Measurements from ENCODE around the gene BMPER.

Gene BMPER

DNA sequence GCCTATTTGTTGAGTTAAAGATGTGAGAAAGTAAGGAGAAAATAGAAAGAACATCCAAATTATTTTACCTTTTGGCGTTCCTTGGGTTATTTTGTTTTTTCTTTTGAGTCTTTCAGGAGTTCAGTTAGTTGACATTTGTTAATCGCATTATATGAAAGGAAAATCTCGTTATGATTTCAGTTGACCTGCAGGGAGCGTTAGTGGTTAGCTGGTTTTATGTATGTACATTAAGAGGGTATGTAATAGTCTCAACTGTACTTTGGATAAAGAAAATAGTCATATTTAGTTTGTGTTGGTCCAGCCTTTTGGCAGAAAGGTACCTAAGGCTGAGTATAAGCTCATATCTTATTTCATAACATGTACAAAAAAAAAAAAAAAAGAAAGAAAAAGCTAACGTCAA lies 4.0 kb downstream of the BMPER start:
- TF ChIP-seq TAF1 (IDR thresholded peaks at IDR 0.05; ENCODE audit: borderline replicate concordance, low read depth, low read length) (no peak), POLR2A (IDR thresholded peaks at IDR 0.05; ENCODE audit: low read depth, low read length) (no peak), POLR2AphosphoS5 (IDR thresholded peaks at IDR 0.05; ENCODE audit: low read depth, low read length) (no peak)

DNA sequence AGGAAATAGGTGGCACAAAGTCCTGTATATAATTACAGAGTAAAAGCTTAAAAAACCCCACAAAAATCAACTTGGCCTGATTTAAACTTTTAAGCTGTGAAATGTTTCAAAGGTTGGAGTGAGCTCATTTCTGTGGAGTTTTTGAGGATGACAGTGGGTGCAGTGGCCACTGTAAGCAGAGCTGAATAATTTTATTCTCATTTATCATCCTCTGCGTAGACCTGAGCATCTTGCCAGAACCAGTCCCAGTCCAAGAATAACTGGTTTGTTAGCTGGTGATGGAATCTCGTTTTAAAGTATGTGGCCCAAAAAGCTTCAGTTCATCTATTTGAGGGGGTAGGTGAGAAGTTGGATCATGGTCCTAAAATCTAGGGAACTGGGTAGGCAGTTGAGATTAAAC lies 4.4 kb downstream of the BMPER start:
- no peak for TF ChIP-seq POLR2A (IDR thresholded peaks at IDR 0.05; ENCODE audit: low read depth, low read length)
- no peak for TF ChIP-seq POLR2AphosphoS5 (IDR thresholded peaks at IDR 0.05; ENCODE audit: low read depth, low read length)
- TF ChIP-seq TAF1 (IDR thresholded peaks at IDR 0.05; ENCODE audit: borderline replicate concordance, low read depth, low read length): no peak
- FAIRE-seq: no peak
- no peak for DNase-seq (ENCODE audit: insufficient read length)

More for the DNA sequence above, 4.0 kb downstream of the BMPER start:
- FAIRE-seq (no peak), DNase-seq (ENCODE audit: insufficient read length) (no peak)

DNA sequence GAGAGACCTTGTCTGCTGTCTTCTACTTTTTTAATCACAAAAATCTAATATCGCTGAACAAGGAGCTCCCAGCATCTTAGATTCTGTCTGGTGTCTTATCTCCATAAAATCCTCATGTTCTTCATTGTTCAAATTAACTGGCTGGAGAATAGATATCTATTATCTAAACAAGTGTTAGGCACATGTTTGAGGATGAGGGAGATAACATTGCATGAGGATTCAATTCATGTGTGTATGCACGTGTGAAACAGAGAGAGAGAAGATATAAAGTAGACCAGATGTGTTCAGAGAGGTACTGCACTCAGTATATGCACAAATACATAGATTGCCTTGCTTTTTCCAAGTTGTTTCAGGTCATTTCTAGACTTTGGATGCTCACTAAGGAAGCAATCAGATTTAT lies 5.4 kb downstream of the BMPER start:
- FAIRE-seq: no peak
- DNase-seq (ENCODE audit: insufficient read length): no peak
- TF ChIP-seq POLR2AphosphoS5 (IDR thresholded peaks at IDR 0.05; ENCODE audit: low read depth, low read length): no peak
- no peak for TF ChIP-seq POLR2A (IDR thresholded peaks at IDR 0.05; ENCODE audit: low read depth, low read length)
- TF ChIP-seq TAF1 (IDR thresholded peaks at IDR 0.05; ENCODE audit: borderline replicate concordance, low read depth, low read length): no peak

DNA sequence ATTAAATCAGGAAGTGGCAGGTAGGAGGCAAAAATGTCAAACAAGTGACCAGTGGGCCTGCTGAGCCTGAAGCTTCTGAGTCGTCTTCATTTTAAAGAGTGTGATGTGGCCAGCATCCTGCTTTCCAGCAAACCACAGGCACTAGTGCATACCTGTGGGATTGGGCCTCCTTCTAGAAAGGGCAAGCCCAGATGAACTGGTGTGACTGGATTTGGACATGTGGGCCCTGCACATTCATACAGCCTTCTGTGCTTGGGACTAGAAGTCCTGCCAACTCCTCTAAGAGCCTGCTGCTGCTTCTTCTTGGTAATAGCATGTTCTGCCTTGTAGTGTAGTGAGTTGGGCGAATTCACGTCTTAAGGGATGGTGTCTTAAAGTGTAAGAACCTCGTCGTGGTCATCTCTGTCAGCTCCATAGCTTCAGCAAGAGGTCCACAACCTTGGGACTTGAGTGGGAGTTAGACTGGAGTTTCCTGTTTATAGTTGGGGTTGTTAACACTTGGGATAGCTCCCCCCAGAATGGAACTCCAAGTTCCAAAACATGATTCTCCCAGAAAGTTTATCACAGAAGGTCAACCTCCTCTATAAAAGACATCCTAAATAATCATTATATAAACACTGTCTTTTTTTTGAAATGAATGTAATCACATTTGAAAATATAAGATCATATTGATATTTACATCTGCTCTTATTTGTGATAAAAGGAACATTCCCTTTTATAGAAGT lies 11.2 kb downstream of the BMPER start:
- FAIRE-seq (no peak), DNase-seq (ENCODE audit: insufficient read length) (no peak)
- no peak for TF ChIP-seq TAF1 (IDR thresholded peaks at IDR 0.05; ENCODE audit: borderline replicate concordance, low read depth, low read length)
- TF ChIP-seq POLR2AphosphoS5 (IDR thresholded peaks at IDR 0.05; ENCODE audit: low read depth, low read length): no peak
- TF ChIP-seq POLR2A (IDR thresholded peaks at IDR 0.05; ENCODE audit: low read depth, low read length): no peak

DNA sequence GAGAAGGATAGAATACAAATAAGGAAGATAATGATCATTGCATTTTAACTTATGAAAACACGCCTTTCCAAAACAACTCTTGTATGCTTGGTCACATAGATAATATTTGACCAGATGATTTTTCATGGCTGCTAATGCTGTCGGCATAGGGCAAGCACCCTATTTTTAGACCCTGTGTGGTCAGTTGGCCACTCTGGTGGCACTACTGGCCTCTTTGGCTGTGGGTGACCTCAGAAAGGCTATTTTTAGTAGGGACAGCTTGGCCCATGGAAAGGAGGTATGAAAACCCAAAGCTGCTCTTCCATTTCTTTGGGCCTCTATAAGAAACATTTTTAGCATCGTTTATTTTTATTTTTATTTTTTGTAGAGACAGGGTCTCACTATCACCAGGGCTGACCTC lies 12.3 kb downstream of the BMPER start:
- TF ChIP-seq POLR2AphosphoS5 (IDR thresholded peaks at IDR 0.05; ENCODE audit: low read depth, low read length): no peak
- TF ChIP-seq POLR2A (IDR thresholded peaks at IDR 0.05; ENCODE audit: low read depth, low read length): no peak
- TF ChIP-seq TAF1 (IDR thresholded peaks at IDR 0.05; ENCODE audit: borderline replicate concordance, low read depth, low read length): no peak
- DNase-seq (ENCODE audit: insufficient read length): no peak
- no peak for FAIRE-seq

DNA sequence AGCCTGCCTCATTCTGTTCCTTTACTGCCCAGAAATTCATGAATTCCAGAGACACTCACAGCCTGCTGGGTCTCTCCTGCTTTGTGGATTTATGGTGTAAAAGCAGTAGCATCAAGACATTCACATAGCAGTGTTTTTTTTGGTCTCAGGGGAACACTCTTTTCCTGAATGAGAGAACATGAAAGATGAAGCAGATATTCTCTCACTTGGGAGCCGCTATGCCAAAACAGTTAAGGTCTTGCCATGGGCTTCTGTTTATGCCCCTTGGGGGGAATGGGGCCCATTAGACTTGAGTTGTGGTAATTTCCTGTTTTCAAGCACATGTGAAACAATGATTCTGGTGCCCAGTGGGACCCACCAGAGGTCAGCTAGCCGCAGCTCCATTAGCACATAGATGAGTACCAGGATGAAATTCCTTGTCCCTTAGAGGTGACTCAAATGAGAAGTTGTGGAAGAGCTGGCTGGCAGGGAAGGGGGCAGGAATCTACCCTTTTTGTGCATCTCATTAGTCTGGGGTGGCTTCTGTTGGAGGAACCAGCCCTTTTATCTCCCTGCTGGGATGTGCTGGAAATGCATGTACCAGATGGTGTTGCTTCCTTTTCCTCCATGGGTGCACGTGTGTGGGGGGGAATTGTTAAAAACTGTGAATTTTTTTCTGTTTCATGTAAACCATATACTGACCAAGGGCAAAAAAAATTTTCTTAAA lies 13.3 kb downstream of the BMPER start:
- FAIRE-seq: no peak
- TF ChIP-seq TAF1 (IDR thresholded peaks at IDR 0.05; ENCODE audit: borderline replicate concordance, low read depth, low read length) (no peak), POLR2AphosphoS5 (IDR thresholded peaks at IDR 0.05; ENCODE audit: low read depth, low read length) (no peak), POLR2A (IDR thresholded peaks at IDR 0.05; ENCODE audit: low read depth, low read length) (no peak)
- DNase-seq (ENCODE audit: insufficient read length): no peak

DNA sequence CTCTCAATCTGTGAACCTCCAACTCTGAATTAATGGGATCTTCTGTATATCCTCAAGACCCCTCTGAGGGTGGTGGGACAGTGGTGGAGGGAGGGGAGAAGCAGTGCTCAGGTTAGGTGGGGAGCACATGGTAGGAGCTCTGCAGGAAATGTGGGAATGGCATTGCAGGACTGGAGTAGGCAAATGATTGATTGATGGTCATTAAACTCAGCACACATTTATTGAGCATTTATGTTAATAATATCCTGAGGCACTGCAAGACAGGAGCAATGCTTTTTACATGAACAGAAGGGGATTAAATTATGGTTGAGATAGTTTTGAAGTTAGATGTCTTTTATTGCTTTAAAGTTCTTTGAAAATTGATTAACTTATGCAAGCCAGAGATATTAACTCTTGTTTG lies 14.1 kb downstream of the BMPER start:
- TF ChIP-seq POLR2AphosphoS5 (IDR thresholded peaks at IDR 0.05; ENCODE audit: low read depth, low read length) (no peak), POLR2A (IDR thresholded peaks at IDR 0.05; ENCODE audit: low read depth, low read length) (no peak), TAF1 (IDR thresholded peaks at IDR 0.05; ENCODE audit: borderline replicate concordance, low read depth, low read length) (no peak)
- no peak for FAIRE-seq
- no peak for DNase-seq (ENCODE audit: insufficient read length)

DNA sequence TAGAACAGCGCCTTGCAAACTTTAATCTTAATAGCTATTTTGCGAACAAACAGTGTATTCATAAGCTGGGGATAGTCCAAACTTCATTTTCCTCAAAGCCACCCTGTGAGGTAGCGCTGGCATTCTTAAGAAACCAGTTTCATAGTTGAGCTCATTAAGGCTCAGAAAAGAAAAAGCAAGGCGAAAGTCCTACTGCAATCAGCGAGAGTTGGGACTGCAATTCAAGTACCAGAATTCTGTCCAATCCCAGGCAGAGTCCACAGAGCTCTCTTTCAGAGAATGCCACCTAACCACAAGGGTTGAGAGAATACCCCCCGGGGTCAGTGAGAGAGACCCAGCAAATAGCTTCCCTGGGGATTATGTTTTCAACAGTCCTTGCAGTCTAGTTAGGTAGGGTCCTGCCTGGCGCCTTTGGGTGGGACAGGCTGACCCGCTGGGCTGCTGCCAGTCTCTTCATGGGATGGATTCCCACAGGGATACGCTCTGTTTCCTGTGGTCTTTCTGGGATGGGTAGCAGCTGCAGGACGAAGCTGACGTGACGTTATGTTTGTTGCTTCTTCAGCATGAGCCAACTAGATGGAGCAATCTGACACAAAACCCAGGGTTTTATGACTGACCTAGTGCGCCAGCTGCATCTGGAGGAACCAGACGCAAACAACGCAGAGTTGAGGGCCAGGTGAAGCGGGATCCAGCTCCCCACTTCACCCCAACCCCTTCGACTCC lies 16.0 kb downstream of the BMPER start:
- no peak for TF ChIP-seq POLR2AphosphoS5 (IDR thresholded peaks at IDR 0.05; ENCODE audit: low read depth, low read length)
- TF ChIP-seq POLR2A (IDR thresholded peaks at IDR 0.05; ENCODE audit: low read depth, low read length): no peak
- no peak for TF ChIP-seq TAF1 (IDR thresholded peaks at IDR 0.05; ENCODE audit: borderline replicate concordance, low read depth, low read length)
- DNase-seq (ENCODE audit: insufficient read length) (no peak), FAIRE-seq (no peak)

DNA sequence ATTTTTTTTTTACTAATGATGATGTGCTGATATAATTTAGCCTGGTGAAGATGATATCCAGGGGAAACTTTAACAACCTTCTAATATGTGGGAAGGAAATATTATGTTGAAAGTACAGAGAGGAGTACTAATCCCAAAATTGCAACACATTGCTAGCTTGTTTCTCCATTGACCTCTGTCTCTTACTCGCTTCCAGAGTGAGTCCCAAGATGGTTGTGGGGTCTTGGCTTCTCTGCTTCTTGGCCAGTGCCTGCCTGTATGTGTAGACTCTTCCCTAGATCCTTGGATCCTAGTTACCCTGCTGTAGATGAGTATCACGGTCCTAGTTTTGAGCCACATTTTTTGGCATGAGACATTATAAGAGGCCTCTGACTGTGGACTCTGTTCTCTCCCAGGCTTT lies 17.5 kb downstream of the BMPER start:
- no peak for DNase-seq (ENCODE audit: insufficient read length)
- no peak for FAIRE-seq
- TF ChIP-seq POLR2A (IDR thresholded peaks at IDR 0.05; ENCODE audit: low read depth, low read length): no peak
- no peak for TF ChIP-seq POLR2AphosphoS5 (IDR thresholded peaks at IDR 0.05; ENCODE audit: low read depth, low read length)
- no peak for TF ChIP-seq TAF1 (IDR thresholded peaks at IDR 0.05; ENCODE audit: borderline replicate concordance, low read depth, low read length)

DNA sequence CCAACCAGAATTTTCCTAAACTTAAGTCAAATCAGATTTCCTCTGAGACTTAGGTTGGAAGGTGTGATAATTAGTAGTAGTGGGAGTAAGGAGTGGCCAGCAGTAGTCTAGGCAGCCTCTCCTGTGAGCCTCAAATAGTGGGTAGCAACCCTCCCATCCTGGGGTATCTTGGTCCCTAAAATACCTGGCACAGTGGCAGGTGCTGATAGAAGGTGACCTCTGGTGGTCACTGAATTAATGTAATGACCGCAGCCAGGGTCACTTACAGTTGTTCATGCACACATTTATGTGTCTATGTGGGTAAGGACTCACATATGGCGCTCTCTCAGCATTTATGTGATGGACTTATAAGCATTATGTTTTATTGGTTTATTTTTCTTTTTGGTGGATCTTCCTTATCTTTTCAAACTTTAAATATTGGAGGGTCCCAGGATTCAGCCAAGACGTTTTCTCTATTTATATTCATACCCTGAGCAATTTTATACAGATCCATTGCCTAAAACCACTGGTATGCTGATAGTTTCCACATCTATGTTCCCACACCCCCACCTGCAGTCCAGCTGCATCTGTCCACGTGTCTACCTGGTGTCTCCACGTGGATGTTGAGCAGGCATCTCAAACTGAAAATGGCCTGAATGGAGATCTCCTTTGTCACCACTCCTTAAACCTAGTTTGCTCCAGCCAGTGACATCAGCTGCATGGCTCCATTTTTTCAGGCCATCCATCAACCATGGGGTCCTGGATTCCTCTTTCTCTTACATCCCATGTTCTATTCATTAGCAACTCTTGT lies 18.3 kb downstream of the BMPER start:
- DNase-seq (ENCODE audit: insufficient read length): no peak
- no peak for FAIRE-seq
- TF ChIP-seq TAF1 (IDR thresholded peaks at IDR 0.05; ENCODE audit: borderline replicate concordance, low read depth, low read length) (no peak), POLR2AphosphoS5 (IDR thresholded peaks at IDR 0.05; ENCODE audit: low read depth, low read length) (no peak), POLR2A (IDR thresholded peaks at IDR 0.05; ENCODE audit: low read depth, low read length) (no peak)

DNA sequence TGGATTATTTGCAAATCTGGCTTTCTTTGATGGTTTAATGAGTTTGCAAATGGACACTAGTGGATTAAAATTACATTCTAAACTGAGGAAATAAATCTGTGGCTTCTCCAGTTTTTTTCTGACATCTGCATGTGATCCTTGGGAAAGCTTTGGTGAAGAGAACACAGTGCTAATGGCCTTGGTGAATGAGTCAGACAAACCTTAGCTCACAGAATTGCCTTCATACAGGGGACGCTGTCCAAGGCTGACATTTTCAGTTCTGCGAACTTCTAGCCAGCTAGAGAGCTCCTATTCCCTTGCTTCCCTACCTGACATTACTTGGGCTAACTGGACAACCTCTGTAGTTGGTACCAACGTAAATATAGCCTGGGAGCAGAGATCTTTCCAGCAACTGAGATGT lies 21.2 kb downstream of the BMPER start:
- TF ChIP-seq POLR2AphosphoS5 (IDR thresholded peaks at IDR 0.05; ENCODE audit: low read depth, low read length) (no peak), TAF1 (IDR thresholded peaks at IDR 0.05; ENCODE audit: borderline replicate concordance, low read depth, low read length) (no peak), POLR2A (IDR thresholded peaks at IDR 0.05; ENCODE audit: low read depth, low read length) (no peak)
- FAIRE-seq (no peak), DNase-seq (ENCODE audit: insufficient read length) (no peak)

Data from GM12892 (cell line).